ENCODE results near the gene SHISA8. TPM values are rescaled to one million over a fixed set of nuclear protein-coding genes. Genes with fewer than 3 reads are reported as not detected.
"Not testable (repeated sequence)": the region's sequence is repeated elsewhere in the genome, so short reads cannot be mapped to it uniquely, and the experiment has no call there.

Gene SHISA8
- total RNA-seq, 1 donor from 2014 or later = not detected

DNA sequence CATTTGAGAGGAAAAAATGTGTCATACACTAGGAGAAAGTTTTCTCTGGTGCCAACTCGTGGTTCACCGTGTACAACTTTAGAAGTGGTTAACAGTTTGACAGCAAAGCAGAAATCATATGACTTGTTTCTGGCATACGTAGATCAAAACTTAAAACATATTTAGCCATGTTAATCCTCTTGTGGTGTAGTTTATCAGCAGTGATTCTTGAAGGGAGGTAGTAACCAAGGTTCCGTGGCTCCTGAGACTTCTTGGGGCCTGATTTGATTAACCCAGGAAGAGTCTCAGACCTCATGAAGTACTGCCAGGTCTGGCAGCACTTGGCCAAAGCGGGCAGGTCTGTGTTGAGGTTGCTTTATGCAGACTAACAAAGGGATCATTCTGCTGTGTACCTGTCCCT is 41.5 kb downstream of the SHISA8 start:
- H3K27ac ChIP-seq = no peak overlapping the region
- H3K4me1 ChIP-seq = no peaks in the 10 kb centered on the region
- TF ChIP-seq, protein P1, sequence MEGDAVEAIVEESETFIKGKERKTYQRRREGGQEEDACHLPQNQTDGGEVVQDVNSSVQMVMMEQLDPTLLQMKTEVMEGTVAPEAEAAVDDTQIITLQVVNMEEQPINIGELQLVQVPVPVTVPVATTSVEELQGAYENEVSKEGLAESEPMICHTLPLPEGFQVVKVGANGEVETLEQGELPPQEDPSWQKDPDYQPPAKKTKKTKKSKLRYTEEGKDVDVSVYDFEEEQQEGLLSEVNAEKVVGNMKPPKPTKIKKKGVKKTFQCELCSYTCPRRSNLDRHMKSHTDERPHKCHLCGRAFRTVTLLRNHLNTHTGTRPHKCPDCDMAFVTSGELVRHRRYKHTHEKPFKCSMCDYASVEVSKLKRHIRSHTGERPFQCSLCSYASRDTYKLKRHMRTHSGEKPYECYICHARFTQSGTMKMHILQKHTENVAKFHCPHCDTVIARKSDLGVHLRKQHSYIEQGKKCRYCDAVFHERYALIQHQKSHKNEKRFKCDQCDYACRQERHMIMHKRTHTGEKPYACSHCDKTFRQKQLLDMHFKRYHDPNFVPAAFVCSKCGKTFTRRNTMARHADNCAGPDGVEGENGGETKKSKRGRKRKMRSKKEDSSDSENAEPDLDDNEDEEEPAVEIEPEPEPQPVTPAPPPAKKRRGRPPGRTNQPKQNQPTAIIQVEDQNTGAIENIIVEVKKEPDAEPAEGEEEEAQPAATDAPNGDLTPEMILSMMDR (IDR thresholded peaks at IDR 0.05) = no peak
- no peak for TF ChIP-seq POLR2A (IDR thresholded peaks at IDR 0.05)
- DNase-seq (ENCODE audit: extremely low spot score in 2 of 2) = no peak
- H3K9me3 ChIP-seq = no peaks in the 10 kb centered on the region
- intact Hi-C loops (cut with DNase I) = no loop called here
- H3K27me3 ChIP-seq = no peaks in the 10 kb centered on the region
- H3K36me3 ChIP-seq = peaks cover 0 to 89% of the 10 kb centered on the region in 2 donors
- no peak overlapping the region for H3K4me3 ChIP-seq

DNA sequence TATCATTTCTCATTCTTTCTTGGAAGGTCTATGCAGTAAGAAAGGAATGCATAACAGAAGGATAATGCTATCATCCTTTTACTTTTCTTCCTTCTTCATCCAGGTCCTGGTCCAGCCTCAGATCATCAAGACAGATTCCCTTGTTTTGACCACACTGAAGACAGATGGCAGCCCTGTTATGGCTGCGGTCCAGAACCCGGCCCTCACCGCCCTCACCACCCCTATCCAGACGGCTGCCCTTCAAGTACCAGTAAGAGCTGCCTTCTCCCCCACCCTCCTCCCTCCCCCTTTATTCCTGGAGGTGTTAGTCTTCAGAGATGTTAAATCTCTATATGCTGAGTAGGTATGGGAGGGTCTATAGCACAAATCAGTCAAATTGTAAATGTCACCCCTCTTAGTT is 44.1 kb downstream of the SHISA8 start:
- H3K4me1 ChIP-seq = no peaks in the 10 kb centered on the region
- intact Hi-C loops (cut with DNase I) = no loop called here
- no peak overlapping the region for H3K27ac ChIP-seq
- no peaks in the 10 kb centered on the region for H3K9me3 ChIP-seq
- no peak for DNase-seq (ENCODE audit: extremely low spot score in 2 of 2)
- H3K36me3 ChIP-seq = peaks cover 0 to 89% of the 10 kb centered on the region in 2 donors
- no peak overlapping the region for H3K4me3 ChIP-seq
- no peaks in the 10 kb centered on the region for H3K27me3 ChIP-seq
- TF ChIP-seq, protein P1 (IDR thresholded peaks at IDR 0.05) = no peak
- TF ChIP-seq POLR2A (IDR thresholded peaks at IDR 0.05) = no peak
- TF ChIP-seq POLR2AphosphoS5 (IDR thresholded peaks at IDR 0.05; ENCODE audit: insufficient read depth in 1 of 2, low read depth in 1 of 2) = no peak

DNA sequence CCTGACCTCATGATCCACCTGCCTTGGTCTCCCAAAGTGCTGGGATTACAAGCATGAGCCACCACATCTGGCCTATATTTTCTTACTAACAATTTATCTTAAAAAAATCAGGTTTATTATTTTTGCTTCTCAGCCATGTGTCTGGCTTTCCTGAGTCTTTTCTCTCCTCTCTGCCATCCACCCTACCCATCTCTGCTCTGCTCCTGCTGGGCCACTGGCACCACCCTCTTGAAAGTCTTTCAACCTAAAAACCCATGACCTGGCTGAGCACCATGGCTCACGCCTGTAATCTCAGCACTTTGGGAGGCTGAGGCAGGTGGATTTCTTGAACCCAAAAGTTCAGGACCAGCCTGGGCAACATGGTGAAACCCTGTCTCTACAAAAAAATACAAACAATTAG is 44.8 kb downstream of the SHISA8 start:
- H3K9me3 ChIP-seq; DNase-seq (ENCODE audit: extremely low spot score in 2 of 2); H3K4me1 ChIP-seq; H3K27ac ChIP-seq; intact Hi-C loops (cut with DNase I); H3K27me3 ChIP-seq; H3K4me3 ChIP-seq: not testable (repeated sequence)
- H3K36me3 ChIP-seq = peaks cover 0 to 82% of the 10 kb centered on the region in 2 donors

DNA sequence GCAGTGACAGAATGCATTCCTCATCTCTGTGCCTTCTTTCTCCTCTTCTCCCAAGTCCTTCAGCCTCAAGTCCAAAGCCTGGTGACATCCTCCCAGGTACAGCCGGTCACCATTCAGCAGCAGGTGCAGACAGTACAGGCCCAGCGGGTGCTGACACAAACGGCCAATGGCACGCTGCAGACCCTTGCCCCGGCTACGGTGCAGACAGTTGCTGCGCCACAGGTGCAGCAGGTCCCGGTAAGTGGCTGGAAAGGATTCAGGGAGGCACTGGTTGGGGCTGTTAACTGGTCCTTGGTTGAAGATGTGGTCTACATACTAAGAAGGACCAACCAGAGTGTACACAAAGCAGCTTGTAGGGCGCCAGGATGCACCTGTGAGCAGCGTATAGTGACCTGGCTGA is 46.3 kb downstream of the SHISA8 start:
- intact Hi-C loops (cut with DNase I) = no loop called here
- no peak overlapping the region for H3K27ac ChIP-seq
- no peak for DNase-seq (ENCODE audit: extremely low spot score in 2 of 2)
- TF ChIP-seq POLR2AphosphoS5 (IDR thresholded peaks at IDR 0.05; ENCODE audit: insufficient read depth in 1 of 2, low read depth in 1 of 2) (no peak), POLR2A (IDR thresholded peaks at IDR 0.05) (no peak)
- TF ChIP-seq, protein P1 (IDR thresholded peaks at IDR 0.05) = no peak
- no peaks in the 10 kb centered on the region for H3K9me3 ChIP-seq
- H3K4me3 ChIP-seq = no peak overlapping the region
- H3K27me3 ChIP-seq = no peaks in the 10 kb centered on the region
- H3K36me3 ChIP-seq = peaks cover 0 to 67% of the 10 kb centered on the region in 2 donors
- H3K4me1 ChIP-seq = no peaks in the 10 kb centered on the region

DNA sequence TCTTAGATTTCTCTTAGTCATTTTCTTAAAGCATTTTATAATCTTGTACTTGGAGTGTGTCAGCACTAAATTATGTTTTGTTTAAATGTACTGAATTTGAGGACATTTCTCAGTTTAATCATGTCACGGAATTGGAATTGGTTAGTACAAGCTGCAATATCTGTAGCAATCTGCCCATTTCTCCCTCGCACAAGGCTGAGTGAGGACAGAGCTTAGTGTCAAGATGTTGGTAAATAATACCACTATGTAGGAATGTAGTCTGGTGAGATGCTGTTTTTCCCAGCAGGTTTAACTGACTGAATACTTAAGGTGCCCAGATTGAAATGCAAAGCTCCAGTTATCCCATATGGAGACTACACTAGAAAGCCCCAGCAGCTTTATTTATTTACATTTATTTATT is 51.4 kb downstream of the SHISA8 start:
- Histone ChIP-seq H3K4me1 (peaks cover 12% of the 10 kb centered on the region), H3K27ac (no peak overlapping the region), H3K9me3 (no peaks in the 10 kb centered on the region), H3K4me3 (no peak overlapping the region), H3K36me3 (peaks cover 0 to 20% of the 10 kb centered on the region in 2 donors), H3K27me3 (no peaks in the 10 kb centered on the region)
- DNase-seq (ENCODE audit: extremely low spot score in 2 of 2) = no peak
- intact Hi-C loops (cut with DNase I) = no loop called here
- TF ChIP-seq, protein P1 (IDR thresholded peaks at IDR 0.05) = no peak
- no peak for TF ChIP-seq POLR2A (IDR thresholded peaks at IDR 0.05)
- no peak for TF ChIP-seq POLR2AphosphoS5 (IDR thresholded peaks at IDR 0.05; ENCODE audit: insufficient read depth in 1 of 2, low read depth in 1 of 2)

All from vagina (tissue), 2 donors.